Jurkat, Clone E6-1 (cell line): ENCODE measurements around the gene AUTS2.
A peak's percentile ranks its signal among the peaks of the same experiment; 100 is the strongest.

Experiments used
- DNase-seq: peaks from one replicate; pipeline ENCODE4 v3.0.0-alpha.2; 2011; ENCODE audit warnings: low read depth, low spot score
- H3K4me3 ChIP-seq: 2 replicates; pipeline ENCODE4 v1.5.1; 2011; ENCODE audit warnings: mild to moderate bottlenecking, low read length, control low read depth, moderate library complexity

The AUTS2 gene

DNA sequence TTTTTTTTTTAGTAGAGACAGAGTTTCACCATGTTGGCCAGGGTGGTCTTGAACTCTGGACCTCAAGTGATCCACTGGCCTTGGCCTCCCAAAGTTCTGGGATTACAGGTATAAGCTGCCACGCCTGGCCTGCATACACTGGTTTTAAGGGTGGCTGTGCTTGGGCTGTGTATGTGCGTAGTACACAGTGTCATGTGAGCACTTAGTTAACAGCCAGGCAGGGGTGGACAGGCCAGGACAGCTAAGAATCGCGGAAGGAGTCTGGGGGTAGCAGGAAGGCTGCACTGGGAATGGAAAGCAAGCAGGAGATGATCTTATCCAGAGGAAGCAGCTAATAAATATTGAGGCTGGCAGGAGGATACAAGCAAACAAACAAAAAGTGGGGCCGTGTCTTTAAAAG, 1153.6 kb downstream of the AUTS2 start:
- no peak overlapping the region for H3K4me3 ChIP-seq

DNA sequence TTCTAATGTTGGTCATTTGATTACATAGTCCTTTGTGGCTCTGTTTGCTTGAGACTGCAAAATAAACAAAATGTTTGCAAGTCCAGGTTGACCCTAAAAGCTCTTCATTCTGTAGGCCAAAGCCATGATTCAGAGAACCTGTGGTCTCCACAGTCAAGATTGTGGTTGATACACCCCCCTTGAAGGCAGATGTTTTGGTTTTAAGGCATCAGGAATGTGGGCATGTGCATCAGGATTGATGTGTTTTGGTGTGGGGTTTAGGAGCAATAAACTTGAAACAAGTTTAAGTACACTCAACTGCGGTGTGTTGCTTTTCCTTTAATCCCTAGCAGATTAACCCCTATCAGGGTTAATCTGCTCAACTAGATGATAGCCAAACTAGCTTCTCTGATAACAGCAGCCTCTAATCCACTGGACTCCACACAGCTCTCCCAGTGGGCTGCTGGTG, 1154.5 kb downstream of the AUTS2 start:
- H3K4me3 ChIP-seq, result no peak overlapping the region
- DNase-seq, result no peak

More for the DNA sequence above, 1153.6 kb downstream of the AUTS2 start:
- no peak for DNase-seq

DNA sequence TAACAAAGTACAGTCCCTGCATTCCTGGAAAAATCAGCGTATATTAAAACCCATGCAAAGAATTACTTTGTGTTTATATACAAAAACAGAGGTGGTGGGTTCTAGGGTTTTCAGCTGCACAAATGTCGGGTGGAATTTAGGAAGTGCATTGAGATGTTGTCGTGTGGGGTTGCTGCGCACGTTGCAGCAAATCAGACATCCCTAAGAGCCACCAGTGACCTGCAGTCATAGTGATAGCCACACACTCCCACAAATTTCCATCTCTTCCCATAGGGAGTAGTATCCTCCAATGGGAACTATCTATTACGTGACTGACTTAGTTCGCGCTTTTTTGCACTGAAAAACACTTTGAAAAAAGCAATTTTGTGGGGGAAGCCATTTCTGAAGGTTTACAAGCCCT, 1158.5 kb downstream of the AUTS2 start:
- no peak for DNase-seq
- no peak overlapping the region for H3K4me3 ChIP-seq

DNA sequence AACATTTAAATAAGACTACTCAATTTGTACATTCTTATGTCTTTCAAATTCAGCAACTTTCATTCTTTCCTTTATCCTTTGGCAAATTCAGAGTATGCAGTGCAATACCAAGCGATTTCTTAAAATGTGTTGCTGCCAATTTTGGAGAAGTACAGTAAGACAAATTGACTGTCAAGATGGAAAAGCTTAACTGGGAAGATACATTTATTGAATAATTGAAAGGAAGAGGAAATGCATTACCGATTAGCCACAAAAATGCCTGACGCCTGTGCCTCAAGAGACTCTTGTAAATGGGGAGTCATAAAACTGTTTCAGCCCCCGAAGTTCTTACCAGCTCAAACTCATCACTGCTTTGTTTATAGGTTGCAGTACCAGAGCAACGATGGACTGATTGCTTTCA, 1160.4 kb downstream of the AUTS2 start:
- no peak overlapping the region for H3K4me3 ChIP-seq
- no peak for DNase-seq

DNA sequence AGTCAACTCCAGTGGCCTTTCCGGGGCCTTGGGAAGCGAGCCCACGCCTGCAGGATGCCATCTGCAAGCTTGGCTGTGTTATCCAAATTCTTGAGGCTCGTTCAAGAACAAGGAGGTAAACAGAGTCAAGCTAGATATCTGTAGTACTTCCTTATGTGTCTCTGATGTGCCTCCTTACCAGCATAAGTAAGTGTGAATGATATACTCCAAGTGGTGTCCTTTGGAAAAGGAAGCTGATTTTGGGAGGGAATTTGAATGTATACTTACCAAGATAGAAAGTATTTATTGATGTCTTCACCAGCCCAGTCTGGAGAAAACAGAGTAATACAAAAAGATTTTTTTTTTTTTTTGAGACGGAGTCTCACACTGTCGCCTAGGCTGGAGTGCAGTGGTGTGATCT, 1161.4 kb downstream of the AUTS2 start:
- no peak overlapping the region for H3K4me3 ChIP-seq
- no peak for DNase-seq

DNA sequence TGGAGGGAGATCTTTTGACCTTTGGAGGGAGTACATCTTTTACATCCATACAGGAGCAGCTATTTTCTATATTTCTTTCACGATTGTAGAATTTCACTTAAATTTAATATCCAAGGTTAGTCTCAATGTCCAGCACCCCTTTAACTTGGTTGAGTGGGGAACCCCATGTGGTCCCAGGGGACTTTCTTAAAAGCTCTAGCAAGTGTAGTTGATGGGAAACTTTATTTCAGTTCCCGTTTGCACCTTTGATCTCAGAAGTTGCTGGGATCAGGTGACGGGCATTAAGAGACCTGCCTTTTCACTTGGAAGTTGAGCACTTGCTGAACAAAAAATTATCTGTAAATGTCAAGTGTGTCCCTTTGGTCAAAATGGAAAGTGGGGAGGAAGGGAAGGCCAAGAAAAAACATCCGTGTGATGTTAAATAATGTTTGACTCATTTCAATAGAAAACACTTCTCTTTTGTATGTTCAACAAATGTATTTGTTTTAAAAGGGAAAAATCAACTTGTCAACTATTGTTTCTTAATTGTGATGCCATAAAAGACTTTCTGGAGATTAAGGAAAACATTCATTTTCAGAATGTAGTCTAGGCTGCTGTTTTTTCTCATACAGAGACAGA, 1163.5 kb downstream of the AUTS2 start:
- no peak for DNase-seq
- no peak overlapping the region for H3K4me3 ChIP-seq

DNA sequence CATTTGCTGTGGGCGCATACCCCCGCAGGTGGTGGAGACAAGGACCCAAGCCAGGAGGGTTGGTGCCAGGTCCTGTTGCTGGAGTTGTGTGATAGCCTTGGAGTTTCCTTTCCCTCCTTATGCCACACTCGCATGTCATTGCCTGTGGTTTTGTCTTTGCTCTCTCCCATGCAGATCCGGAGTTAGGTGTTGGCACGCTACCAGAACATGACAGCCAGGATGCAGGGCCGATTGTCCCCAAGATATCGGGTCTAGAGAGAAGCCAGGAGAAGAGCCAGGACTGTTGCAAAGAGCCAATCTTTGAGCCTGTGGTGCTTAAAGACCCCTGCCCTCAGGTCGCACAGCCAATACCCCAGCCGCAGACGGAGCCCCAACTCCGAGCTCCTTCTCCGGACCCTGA, 1164.4 kb downstream of the AUTS2 start:
- no peak for DNase-seq
- no peak overlapping the region for H3K4me3 ChIP-seq

DNA sequence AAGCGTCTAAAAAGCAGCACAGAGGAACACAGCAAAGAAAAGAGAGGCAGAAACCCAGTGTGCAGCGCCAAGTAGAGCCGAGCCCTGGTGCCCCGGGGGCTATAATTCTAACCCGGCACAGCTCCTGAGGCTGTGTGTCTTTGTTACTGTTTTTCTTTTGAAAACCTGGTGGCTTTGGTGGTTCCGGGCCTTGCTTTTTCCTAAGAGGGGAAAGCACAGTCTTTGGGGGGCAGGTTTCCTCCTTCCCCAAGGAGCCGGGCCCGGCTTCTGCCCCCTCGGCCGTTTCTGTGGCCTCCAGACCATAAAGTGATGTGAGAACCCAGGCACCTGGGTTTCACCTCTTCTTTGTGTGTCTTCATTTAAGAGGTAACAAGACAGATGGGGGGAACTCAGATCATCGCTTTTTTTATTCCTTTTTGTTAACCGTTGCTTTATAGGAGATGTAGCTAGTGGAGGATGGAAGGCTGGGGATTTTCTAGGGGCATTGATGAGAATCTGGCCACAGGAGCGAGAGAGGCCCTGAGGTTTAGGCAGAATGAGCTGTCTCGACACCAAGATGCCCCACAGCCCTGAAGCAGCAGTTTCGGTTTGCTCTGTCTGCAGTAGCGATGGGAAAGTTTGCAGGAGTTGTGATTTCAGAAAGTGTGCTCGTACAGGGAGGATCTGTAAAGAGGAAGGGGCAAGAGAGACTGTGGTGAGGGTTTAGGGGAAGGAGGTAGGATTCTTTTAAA, 1165.9 kb downstream of the AUTS2 start:
- no peak overlapping the region for H3K4me3 ChIP-seq
- DNase-seq, result no peak

DNA sequence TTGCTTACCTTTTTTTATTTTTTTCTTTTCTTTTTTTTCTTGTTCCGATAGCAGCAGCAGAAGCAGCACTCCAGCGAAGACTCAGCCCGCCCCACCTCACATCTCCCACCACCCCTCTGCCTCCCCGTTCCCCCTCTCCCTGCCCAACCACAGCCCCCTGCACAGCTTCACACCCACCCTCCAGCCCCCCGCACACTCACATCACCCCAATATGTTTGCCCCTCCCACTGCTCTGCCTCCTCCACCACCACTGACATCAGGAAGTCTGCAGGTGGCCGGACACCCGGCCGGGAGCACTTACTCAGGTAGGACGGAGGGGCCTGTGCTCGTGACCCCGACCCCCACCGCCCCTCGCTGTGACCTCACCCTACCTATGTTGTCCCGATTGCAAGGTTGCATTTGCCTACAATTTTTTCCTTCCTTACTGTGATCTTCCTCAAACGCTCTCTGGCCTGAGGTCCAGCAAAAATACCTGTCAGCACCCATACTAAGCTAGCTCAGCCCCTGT, 1166.5 kb downstream of the AUTS2 start:
- no peak for DNase-seq
- no peak overlapping the region for H3K4me3 ChIP-seq

DNA sequence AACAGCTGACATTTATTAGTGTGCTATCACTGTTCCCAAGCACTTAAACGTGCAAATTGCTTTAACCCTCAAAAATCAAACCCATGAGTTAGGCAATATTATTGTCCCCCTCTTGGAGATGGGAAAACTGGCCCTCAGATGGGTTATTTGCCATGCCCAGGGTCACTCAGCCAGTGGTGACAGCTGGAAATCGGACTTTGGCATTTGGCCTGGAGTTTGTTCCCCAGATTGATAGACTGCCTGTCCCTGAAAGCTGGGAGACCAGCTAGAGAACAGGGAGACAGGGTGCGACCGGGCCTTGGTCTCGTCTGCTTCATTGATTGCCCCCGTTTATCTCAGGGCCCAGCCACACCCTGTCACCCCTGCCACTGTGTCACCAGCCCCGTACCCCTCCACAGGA, 1167.4 kb downstream of the AUTS2 start:
- no peak overlapping the region for H3K4me3 ChIP-seq
- DNase-seq, result no peak

DNA sequence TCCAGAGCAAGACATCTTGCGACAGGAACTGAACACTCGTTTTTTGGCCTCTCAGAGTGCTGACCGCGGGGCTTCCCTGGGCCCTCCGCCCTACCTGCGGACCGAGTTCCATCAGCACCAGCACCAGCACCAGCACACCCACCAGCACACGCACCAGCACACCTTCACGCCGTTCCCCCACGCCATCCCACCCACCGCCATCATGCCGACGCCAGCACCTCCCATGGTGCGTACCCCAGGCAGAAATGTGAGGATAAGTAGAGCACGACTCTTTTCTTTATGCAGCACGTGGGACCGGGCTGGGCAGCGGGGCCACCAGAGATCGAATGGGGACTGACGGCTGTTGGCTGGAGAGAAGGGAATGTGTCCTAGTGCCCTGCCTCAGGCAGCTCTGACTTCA, 1167.8 kb downstream of the AUTS2 start:
- H3K4me3 ChIP-seq, result no peak overlapping the region
- DNase-seq, result no peak

DNA sequence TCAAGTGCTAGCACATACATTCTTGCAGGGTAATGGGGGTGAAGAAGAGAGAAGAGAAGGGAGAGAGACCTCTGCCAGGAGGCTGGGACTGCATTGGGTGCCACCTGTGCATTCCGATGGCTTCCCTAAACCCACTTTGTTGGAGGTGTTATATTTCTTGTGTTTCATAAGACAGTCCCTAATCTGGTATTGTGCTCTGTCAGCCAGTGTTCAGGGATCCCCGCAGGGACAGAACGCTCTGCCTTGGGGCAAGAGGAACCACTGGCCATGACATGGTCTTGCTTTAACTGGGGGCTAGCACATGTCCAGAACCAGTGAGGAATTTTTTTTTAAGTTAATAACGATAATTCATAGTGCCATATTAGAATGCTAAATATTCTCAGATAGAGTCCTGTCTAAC, 1168.4 kb downstream of the AUTS2 start:
- DNase-seq, result no peak
- H3K4me3 ChIP-seq, result no peak overlapping the region

DNA sequence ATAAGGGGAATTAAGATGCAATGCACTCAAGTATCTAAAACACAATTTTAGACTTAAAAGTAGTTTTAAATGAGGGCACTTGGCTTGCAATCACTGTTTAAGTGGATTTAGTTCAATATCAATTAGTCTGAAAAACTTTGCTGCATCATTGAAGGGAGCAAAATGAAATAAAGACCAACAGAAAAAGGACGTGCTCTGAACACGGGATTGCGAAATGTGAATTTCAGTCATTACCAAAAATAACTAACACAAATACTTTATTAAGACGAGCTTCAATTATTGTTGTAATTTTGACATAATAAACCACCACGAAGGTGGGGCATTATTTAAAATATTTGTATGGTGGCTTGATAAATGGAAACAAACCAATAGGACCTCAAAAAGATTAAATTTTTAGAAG, 1171.9 kb downstream of the AUTS2 start:
- no peak overlapping the region for H3K4me3 ChIP-seq
- no peak for DNase-seq

DNA sequence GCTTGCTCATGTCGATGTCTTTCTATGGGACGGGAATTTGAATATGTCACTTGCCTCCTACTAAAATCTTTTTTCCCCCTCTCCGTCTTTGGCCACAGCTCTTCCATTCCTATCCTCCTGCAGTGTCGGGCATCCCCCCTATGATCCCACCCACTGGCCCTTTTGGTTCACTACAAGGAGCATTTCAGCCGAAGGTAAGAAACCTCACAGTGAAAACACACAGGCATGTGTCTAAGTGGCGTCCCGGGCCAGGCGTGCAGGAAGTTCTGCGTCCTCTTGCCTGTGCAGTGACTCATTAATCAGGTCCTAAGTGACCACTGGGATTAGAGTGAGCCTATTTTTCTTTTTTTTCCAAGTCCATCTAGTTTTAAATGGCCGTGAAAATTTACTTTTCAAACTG, 1173.2 kb downstream of the AUTS2 start:
- DNase-seq, result no peak
- H3K4me3 ChIP-seq, result no peak overlapping the region

DNA sequence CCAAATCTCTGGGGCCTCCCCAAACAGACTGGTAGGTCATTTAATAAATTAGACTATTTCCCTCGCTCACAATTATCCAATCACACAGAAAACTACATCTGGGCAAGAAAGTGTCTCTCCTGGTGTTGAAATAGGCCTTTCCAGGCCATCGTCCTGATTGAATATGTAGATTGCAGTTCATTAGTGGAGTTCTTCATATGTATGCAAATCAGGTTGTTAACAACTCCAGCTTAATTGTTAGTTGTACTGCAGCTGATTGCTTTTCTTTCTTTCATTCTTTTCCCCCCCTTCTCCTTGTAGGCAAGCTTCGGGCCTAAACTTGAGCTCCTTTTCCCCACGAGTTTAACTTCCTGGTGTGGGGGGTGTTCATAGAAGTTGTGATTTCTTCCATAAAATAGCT, 1174.6 kb downstream of the AUTS2 start:
- no peak for DNase-seq
- H3K4me3 ChIP-seq, result no peak overlapping the region

DNA sequence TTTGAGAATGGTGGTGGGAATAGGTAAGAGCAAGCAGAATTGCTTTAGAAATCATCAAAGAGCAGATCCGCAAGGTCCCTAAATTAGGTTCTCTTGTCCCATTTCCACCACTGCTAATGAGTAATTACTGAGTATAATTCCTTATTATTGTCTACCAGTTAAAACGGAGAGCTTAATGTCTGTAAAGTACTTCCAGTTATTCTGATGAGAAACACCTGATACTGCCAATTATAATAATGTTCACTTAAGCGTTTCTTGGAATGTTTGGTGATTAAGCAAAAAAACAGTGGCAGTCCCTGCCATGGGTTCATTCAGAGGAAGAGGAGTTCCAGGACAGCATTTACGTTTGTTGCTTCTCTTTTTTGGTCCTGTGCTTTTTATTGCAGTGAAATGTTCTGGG, 1175.1 kb downstream of the AUTS2 start:
- no peak for DNase-seq

DNA sequence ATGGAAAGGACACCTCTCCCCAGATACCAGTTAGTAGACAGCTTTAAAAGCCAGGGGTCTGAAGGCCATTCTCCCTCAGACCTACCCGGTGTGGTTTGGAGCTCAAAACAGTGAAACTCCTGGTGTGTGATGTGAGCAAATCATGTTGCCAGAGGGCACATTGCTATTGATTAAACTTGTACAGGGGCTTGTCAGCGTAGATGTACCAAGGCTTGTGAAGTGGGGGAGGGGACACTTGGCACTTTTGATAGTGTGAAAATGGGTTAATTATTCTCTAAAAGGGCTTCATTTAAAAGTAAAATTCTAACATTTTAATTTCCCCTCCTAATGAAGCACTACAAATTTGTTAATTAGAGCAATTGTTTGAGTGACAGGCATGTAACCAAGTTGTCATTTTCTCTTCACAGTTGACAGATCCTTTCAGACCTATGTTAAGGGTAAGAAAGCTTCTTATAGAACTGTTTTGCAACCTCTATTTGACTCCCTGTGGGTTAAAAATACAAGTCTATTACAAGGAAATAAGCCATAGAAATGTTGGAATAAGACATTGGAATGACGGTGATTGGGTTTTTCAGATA, 1176.8 kb downstream of the AUTS2 start:
- no peak for DNase-seq

More for the DNA sequence above, 1175.1 kb downstream of the AUTS2 start:
- H3K4me3 ChIP-seq, result no peak overlapping the region

DNA sequence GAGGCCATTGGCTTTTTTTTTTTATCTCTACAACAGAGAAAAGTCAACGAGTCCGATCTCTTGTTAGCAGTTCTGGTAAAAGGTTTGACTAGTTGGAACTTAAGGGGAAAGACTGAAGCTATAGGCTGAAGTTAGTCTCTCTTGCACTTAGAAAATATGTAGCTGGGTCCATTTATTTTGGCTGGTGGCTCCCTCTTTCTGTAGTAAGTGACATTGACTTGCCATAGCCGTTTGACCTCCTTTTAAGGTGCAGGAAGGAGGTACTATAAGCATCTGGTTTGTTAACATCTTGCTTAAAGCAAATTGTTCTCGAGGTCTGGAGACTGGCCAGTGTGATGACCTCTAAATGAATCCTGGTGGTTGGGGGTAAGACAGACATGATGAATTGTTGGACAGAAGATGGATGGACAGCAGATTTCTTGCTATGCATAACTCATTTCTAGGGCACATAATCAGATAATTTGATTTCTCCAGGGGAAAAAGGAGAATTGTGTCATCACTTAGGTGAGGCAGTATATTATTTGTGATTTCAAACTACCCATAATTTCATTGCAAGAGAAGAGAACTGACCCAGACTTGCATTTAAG, 1177.4 kb downstream of the AUTS2 start:
- DNase-seq, result peak; percentile 56
- H3K4me3 ChIP-seq, result no peak overlapping the region

More for the DNA sequence above, 1176.8 kb downstream of the AUTS2 start:
- H3K4me3 ChIP-seq, result no peak overlapping the region

DNA sequence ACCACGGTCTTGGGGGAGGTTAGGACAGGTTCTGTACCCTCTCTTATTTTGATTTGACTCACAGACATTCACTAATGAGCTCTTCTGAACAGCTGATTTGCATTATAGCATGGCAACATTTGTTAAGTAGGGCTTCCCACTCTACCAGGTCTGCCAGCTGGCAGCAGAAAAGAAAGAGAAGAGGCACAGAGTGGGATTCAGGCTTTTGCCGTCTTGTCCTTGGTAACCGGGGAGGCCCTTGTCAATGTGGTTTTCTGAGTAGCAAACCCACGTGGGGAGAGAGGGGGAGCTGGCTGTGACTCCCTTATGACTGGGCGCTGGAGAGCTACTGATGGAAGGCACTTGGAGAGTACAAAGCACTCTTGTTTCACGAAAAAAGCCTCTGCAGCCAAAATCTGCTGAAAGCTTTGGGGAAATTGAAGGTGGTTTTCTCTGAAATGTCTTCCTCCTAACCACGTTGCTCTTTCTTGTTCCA, 1178.4 kb downstream of the AUTS2 start:
- H3K4me3 ChIP-seq, result peak overlapping the region; percentile 13
- peak; percentile 73 for DNase-seq

DNA sequence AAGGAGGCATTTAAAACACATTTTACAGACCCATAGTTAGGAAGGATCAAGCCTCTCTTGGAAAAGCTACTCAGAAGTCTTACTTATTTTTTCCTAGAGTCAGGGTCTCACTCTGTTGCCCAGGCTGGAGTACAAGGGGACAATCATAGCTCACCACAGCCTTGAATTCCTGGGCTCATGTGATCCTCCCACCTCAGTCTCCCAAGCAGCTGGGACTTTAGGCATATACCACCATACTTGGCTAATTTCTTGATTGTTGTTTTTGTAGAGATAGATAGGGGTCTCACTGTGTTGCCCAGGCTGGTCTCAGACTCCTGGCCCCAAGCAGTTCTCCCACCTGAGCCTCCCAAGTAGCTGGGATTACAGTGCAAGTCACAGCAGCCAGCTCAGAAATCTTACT, 1179.0 kb downstream of the AUTS2 start:
- no peak for DNase-seq

More for the DNA sequence above, 1179.0 kb downstream of the AUTS2 start:
- peak overlapping the region; percentile 13; the same call in 1 of the 2 replicates for H3K4me3 ChIP-seq
